Vagina (tissue), 2 donors: ENCODE data around the gene ZNF44.

Source experiments
- CTCF ChIP-seq, 3 experiments: fragments of 450-650 bp in 2 of 3; fragments of 200-600 bp in 1 of 3; sonication (generic) in 1 of 3; IDR thresholded peaks; one replicate each; pipeline ENCODE4 v1.5.1; 2017 to 2019; ENCODE audit warnings: antibody characterized with exemption in 3 of 3, mild to moderate bottlenecking in 2 of 3, moderate library complexity in 2 of 3
- POLR2A ChIP-seq, 2 donors: fragments of 450-650 bp; IDR thresholded peaks; one replicate each; pipeline ENCODE4 v1.6.1; 2017; ENCODE audit warnings: antibody characterized with exemption in 2 of 2, mild to moderate bottlenecking in 2 of 2, moderate library complexity in 2 of 2

GRCh38 chr19:12260236-12260635 lies 34.4 kb downstream of the ZNF44 start:
- TF ChIP-seq POLR2A (IDR thresholded peaks at IDR 0.05) (no peak), CTCF (IDR thresholded peaks at IDR 0.05) (no peak)
